GM18873 (cell line): ENCODE measurements around the gene MAS1L.
"Not testable (repeated sequence)": the region's sequence is repeated elsewhere in the genome, so short reads cannot be mapped to it uniquely, and the experiment has no call there.

Experiments used
- ATAC-seq: cut with Tn5 transposase; IDR thresholded peaks from one replicate; pipeline ENCODE4 v1.9.1; 2021; ENCODE audit warnings: mild to moderate bottlenecking, moderate library complexity, moderate number of reproducible peaks; ENCODE audit not compliant: unreplicated experiment, low FRiP score

MAS1L gene

GRCh38 chr6:29487131-29487530 is 625 bp downstream of the MAS1L start:
- ATAC-seq = no peak

GRCh38 chr6:29486577-29486976 is 1.2 kb downstream of the MAS1L start:
- ATAC-seq = no peak

GRCh38 chr6:29483735-29484134 is 4.0 kb downstream of the MAS1L start:
- ATAC-seq = no peak

GRCh38 chr6:29483186-29483585 is 4.6 kb downstream of the MAS1L start:
- ATAC-seq = no peak

GRCh38 chr6:29479560-29479959 is 8.2 kb downstream of the MAS1L start:
- ATAC-seq = no peak

- ATAC-seq = no peak
Observed at GRCh38 chr6:29478740-29479139, 9.0 kb downstream of the MAS1L start.

- ATAC-seq = no peak
Observed at GRCh38 chr6:29477923-29478450, 9.8 kb downstream of the MAS1L start.

- ATAC-seq = no peak
Observed at GRCh38 chr6:29474996-29475395, 12.8 kb downstream of the MAS1L start.

GRCh38 chr6:29466241-29466640 is 21.5 kb downstream of the MAS1L start:
- no peak for ATAC-seq

- ATAC-seq = no peak
Observed at GRCh38 chr6:29465801-29466200, 22.0 kb downstream of the MAS1L start.

- ATAC-seq = no peak
Observed at GRCh38 chr6:29465279-29465678, 22.5 kb downstream of the MAS1L start.

- ATAC-seq = no peak
Observed at GRCh38 chr6:29462022-29462421, 25.7 kb downstream of the MAS1L start.

GRCh38 chr6:29461021-29461814 is 26.5 kb downstream of the MAS1L start:
- ATAC-seq = no peak

GRCh38 chr6:29456971-29457370 is 30.8 kb downstream of the MAS1L start, which contains the start of the genes OR11A1 and OR2H1:
OR11A1 (minus strand) TSS chr6:29457071; CDS start chr6:29427641, 29,430 bp downstream.
OR2H1 (plus strand) TSS chr6:29457155; CDS start chr6:29461770, 4,615 bp downstream.
- no peak for ATAC-seq

GRCh38 chr6:29451471-29452193 is 36.1 kb downstream of the MAS1L start:
- ATAC-seq = no peak

GRCh38 chr6:29447670-29448069 is 40.1 kb downstream of the MAS1L start:
- ATAC-seq = no peak

- ATAC-seq = not testable (repeated sequence)
Observed at GRCh38 chr6:29444031-29444430, 43.7 kb downstream of the MAS1L start.

GRCh38 chr6:29442719-29443118 is 45.0 kb downstream of the MAS1L start:
- no peak for ATAC-seq

GRCh38 chr6:29439006-29439405 is 48.8 kb downstream of the MAS1L start, which contains the start of gene OR10C1:
OR10C1 (plus strand) TSS chr6:29439306; CDS start chr6:29440016, 710 bp downstream.
- ATAC-seq = no peak

GRCh38 chr6:29436730-29437129 is 51.0 kb downstream of the MAS1L start:
- ATAC-seq = not testable (repeated sequence)
